Measurements from ENCODE around the gene BBLN.
"Not testable (repeated sequence)": the region's sequence is repeated elsewhere in the genome, so short reads cannot be mapped to it uniquely, and the experiment has no call there.

The BBLN gene, protein sequence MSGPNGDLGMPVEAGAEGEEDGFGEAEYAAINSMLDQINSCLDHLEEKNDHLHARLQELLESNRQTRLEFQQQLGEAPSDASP

DNA sequence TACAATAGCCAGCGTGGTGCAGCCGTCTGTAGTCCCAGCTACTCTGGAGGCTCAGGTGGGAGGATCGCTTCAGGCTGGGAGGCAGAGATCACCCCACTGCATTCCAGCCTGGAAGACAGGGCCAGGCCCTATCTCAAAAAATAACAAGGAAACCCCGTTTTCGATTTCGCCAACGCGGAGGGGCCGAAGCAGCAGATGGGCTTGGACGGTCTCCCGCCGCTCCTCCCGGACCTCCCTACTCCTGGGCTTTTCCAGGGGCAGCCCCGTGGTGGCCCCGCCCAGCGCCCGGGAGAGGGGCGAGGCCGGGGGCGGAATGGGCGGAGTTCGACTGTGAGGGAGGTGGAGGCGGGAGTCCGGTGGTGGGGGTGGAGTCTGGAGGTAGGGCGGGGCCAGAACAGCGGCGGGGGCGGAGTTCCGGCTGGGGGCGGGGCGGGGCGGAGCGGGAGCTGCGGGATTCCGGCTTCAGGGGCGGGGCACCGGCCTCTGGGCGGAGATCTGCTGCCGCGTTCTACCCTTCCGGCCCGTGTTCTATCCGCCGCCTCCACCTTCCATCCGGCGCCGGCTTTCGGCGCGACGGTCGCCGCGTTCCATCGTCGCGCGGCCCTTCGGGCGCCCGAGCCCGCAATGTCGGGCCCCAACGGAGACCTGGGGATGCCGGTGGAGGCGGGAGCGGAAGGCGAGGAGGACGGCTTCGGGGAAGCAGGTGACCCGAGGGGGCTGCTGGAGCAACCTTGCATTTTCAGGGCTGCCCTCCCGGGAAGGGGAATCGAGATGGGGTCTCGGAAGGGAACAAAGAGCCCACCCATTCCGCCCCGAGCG lies at the start of gene BBLN:
Gene BBLN (plus strand): TSS at position 482 of the 819 bp plus-strand sequence. CDS start 143 bp downstream, at position 625.
- DNase-seq, result peak; percentile 79

DNA sequence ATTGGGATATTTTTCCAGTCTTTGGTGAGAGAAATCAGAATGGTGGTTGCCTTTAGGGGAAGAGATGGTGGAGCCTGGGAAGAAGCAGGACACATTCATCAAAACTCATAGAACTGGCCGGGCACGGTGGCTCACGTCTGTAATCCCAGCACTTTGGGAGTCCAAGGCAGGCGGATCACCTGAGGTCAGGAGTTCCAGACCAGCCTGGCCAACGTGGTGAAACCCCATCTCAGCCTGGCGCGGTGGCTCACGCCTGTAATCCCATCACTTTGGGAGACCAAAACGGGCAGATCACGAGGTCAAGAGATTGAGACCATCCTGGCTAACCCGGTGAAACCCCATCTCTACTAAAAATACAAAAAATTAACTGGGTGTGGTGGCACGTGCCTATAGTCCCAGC lies 48.3 kb upstream of the BBLN start:
- not testable (repeated sequence) for DNase-seq

DNA sequence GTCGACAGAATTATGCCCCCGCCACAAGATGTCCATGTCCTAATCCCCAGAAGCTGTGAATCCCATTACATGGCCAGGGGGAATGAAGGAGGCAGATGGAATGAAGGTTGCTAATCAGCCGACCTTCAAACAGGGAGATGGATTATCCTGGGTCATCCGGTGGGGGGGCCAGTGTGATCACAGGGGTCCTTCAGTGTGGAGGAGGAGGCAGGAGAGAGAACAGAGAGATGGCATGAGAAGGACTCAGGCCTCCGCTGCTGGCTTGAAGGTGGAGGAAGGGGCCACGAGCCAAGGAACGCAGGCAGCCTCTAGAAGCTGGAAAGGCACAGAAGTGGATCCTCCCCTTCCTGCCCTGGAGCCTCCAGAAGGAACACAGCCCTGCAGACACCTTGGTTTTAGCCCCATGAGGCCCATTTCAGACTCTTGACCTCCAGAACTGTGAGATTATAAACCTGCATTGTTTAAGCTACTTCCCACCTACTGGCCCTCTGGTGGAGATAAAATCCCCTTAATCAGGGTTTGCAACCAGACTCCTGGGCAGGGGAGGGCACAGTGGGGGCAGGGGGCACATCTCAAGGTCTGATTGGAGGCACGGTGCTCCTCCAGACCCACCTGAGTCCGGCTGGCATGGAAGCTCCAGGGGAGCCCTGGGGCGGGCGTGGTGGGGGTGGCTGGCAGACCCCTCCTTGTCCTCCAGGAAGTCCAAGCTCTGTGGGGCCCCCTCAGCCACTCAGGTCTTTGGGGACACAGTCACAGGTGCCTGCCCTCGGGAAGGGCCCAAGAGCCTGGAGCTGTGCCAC lies 46.3 kb upstream of the BBLN start:
- DNase-seq, result no peak

DNA sequence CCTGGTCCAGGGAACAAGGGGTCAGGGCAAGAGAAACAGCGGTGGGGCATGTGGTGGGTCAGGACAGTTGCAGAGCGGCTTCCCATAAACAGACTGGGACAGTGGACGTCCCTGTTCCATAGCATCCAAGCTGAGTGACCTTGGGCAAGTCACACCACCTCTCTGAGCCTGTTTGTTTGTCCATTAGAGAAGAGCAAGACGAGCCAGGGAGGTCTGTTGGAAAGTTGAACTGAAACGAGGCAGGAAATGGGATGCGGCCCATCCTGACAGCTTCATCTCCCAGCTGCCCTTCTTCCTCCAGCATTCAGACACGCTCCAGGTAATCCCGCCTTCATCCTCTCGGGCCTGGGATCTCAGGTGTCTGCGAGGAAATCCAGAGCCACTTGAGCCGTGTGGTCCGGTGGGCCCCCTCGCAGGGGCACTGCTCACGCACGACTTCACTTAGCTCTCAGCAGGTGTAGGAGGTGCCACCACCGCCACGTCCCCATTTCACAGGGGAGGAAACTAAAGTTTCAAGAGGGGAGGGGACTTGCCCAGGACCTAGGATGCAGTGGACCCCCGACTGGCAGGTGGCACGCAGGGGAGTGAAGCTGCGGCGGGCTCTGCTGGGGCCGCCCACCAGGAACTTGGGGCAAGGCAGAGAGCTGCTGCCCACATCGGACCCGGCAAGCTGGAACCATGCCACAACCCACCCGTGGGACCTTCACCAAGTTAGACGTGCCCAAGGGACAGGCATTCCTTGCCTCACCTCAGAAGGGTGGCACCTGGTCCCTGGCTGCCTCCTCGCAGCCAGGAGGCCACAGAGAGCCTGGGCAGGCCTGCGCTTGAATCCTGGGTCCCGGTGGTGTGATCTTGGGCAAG lies 45.5 kb upstream of the BBLN start:
- no peak for DNase-seq

DNA sequence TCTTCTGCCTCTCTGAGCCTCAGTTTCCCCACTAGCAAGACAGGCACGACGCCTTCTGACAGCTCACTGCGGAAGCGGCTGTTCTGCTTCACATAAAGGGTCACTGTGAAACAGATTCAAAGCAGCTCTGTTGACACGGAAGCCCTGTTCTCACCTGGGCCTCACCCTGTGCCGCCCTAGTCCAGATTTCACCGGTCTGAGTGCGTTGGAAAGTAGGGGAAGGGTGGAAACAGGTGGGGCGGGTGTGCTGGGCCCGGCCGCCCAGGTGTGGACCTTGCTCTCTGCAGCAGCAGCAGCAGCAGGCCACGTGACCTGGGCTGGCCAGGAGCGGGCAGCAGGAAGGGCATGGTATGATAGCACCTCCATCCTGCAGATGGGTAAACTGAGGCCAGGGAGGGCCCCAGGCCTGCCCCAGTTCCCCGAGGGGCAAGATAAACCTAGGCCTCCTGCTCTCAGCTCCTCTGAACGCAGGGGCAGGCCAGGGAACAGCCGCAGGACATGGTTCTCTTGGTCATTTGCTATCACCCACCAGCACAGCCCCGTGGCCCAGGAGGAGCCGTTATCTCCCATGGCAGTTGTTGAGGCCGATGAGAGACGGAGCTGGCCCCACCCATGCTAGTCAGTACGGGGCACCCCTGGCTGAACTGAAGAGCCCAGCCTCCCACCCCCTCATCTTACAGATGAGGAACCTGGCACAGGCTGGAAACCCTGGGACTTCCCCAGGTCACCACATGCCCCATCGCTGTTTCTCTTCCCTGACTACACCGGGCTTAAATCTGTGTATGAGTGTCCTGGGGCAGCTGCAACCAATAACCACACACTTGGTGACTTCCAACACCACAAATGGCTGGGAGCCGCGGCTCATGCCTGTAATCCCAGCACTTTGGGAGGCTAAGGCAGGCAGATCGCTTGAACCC lies 44.6 kb upstream of the BBLN start:
- DNase-seq, result no peak

DNA sequence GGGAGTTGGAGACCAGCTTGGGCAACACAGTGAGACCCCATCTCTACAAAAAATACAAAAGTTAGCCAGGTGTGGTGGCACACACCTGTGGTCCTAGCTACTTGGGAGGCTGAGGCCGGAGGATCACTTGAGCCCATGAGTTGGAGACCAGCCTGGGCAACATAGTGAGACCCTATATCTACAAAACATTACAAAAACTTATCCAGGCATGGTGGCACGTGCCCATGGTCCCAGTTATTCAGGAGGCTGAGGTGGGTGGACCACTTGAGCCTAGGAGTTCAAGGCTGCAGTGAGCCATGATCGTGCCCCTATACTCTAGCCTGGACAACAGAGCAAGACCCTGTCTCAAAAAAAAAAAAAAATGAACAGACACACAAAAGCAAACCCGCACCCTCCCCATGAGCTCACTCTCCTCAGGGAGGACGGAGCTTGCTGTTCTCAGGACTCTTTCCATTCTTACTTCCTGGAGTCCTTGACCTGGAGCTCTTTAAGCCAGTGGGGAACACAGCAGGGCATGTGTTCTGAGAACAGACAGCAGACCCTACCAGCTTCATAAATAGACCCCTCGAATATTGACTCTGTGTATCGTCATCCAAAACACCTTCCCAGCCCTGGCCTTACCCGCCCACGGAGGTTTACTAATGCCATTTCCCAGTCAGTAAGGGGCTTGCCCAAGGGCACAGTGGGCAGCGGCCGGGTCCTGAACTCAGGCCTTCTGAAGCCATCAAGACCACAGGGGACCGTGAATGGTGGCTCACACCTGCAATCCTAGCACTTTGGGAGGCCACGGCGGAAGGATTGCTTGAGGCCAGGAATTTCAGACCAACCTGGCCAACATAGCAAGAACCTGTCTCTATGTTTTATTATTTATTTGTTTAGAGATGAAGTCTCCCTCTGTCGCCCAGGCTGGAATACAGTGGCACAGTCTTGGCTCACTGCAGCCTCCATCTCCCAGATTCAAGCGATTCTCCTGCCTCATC lies 43.7 kb upstream of the BBLN start:
- no peak for DNase-seq

DNA sequence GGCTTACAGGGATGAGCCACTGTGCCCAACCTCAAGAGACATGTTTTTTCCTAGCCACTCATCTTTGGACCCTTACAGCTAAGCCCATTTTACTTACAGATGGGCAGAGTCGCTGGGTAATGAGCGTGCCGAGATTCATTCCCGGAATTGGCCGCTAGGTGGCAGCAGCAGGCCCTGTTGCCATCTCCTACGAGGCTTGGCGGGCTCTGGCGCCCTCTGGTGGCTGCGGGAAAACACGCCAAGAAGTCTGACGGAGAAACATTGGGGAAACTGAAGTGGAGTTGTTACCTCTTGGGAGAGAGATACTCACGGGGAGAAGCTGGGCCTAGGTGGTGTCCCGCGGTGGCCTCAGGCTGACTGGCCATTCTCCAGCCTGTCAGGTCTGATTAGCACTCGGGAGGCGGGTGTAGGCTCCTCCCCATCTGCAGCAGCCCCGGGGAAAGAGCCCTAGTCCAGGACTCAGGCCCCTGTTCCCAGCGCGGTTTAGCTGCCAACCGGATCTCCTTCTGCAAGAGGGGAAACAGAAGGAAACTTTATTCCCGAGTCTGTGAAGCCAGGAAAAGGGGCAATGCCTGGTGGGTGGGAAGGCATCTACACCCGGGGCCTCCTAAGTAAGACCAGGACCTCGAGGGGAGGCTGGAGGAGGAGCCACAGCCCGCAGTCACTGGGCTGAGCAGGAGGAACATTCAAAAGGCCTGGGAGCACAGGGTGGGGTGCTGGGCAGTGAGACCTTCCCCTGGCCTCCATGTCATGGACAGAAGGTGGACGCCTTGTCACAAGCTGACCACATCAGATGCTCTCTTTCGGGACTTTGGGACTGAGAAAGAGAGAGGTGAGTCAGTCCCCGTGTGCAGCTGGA lies 42.2 kb upstream of the BBLN start:
- peak; percentile 55 for DNase-seq

DNA sequence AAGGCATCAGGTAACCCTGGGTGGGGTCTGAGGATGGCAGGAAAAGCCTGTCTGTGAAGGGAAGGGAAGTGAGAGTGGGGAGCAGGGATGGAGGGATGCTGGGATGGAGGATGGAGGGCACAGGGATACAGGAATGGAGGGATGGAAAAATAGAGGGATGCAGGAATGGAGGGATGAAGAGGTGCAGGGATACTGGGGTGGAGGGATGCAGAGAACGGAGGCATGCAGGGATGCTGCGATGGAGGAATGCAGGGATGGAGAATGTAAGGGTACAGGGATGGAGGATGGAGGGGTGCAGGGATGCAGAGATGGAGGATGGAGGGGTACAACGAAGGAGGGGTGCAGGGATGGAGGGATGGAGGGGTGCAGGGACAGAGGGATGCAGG lies 41.6 kb upstream of the BBLN start:
- no peak for DNase-seq

DNA sequence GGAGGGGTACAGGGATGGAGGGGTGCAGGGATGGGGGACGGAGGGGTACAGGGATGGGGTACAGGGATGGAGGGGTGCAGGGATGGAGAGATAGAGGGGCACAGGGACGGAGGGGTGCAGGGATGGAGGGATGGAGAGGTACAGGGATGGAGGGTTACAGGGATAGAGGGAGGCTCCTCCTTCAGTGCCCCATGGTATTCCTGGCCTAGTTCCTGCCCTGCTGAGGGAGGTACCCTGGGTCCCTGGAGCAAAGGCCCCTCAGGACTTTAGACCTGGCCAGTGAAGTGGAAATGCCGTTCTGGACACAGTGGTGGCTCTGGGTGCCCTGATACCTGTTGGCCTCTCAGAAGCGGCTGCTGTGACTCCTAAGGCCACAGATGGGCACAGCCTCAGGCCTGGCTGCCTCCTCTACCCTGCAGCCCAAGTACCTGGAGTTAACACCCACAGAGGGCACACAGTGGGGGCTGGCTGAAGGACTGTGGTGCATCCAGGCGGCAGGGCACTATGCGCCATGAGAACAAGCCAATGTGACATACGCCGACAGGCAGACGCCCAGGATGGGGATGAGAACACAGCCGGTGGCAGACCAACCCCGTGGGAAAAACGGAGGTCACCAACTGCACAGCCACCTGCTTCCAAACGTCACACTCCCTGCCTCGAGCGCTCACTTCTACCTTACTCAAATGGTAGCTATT lies 40.9 kb upstream of the BBLN start:
- no peak for DNase-seq

DNA sequence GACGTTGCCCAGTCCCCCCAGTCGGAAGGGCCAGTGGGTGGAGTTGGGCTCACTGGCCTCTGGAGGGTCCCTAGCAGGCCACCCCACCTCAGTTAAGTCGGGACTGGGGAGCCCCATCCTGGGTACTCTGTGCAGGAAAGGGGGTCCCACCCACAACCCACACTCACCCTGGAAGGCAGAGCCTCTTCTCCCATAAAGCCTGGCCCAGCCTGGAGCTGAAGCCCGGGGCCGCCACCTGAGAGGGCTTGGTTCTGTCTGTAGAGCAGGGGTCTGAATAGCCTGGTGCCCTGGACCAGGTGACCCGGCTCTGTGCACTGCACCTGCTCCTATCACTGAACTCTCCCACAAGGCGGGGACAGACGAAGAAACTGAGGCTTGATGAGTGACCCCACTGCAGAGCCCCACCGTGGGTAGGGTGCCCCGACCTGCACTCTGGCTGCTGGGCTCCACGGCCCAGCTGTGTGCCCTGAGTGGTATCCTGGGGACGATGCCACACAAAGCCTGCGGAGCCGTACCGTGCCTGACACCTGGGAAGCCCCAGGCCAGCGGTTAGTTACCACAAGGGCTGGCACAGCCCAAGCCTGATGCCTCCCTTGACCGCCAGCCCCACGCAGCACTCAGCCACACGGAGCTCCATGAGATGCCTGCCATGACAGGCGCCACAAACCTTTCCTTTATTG lies 39.9 kb upstream of the BBLN start:
- no peak for DNase-seq

DNA sequence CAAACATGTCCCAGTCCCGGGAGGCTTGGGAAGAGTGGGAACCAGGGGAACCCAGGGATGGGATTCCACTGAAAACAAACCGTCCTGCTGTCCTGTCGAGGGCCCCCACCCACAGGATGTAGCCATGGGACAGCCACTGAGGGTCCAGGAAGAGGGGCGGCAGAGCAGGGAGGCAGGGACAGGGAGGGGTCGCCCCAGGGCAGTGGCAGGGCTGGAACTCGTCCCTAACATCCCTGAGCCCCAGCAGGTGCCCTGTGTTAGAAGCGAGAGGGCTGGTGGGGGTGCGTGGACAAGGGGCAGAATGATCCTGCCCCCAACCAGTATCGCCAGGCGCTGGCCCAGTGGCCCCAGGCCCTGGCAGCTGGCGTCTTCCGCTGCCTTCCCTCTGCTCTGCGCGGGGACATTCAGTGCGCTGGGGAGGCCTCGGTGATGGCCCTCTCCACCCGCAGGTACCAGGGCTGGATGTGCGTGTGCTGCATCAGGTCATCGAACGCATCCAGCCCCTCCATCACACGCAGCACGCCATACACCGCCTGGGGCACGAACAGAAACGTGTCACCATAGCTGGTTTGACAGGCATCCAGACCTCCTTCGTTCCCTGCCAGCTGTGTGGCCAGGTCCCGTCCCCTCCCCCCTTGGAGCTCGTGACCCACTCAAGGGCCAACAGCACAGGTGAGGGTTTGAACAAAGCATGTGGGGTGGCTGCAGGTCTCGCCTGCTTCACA lies 39.2 kb upstream of the BBLN start:
- DNase-seq, result no peak

DNA sequence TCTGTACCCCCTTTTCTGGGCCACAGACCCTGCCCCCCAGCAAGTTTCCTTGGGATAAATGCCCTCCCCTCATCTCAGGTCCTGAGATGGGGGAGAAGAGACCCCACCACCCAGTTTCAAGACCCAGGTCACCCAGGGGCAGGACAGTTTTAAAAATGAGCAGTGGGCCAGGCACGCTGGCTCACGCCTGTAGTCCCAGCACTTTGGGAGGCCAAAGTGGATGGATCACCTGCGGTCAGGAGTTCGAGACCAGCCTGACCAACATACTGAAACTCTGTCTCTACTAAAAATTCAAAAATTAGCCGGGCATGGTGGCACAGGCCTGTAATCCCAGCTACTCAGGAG lies 38.6 kb upstream of the BBLN start:
- no peak for DNase-seq

DNA sequence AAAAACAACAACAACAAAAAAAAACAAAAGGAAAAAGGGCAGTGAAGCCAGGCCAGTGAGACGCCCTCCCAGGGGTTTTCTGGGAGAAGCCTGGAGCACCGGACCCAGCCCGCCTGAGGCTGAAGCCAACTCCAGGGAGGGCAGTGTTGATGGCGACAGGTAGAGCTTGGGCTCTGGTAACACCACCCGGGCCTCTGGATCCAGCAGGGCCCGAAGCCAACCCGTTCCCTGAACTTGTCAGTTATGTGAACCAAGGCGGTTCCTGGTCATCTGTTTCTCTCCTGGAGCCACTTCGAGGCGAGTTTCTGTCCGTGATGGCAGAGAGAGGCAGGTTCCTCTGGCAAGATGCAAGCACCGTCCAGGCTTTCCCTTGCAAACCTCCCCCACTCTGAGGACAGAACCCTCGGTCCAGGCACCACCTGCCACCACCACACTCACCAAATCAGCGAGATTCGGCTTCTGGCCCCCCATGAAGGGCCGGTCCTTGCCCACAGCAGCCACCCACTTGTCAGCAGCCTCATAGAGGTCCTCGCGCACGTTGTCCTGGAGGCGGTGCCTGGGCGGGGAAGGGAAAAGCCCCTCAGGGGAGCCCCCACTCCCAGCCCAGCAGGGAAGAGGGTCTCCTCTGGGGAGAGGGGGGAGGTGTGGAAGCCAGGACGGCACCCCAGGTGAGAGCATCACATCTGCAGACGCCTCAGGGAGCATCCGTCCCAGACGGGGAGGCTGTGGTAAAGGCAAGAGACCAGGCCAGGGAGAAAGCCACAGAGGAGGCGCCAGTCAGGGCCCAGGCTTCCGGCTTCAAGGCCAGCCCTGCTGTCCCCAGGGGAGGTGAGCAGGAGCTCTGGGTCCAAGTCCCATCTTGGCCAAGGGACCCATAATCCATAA lies 37.9 kb upstream of the BBLN start:
- no peak for DNase-seq

DNA sequence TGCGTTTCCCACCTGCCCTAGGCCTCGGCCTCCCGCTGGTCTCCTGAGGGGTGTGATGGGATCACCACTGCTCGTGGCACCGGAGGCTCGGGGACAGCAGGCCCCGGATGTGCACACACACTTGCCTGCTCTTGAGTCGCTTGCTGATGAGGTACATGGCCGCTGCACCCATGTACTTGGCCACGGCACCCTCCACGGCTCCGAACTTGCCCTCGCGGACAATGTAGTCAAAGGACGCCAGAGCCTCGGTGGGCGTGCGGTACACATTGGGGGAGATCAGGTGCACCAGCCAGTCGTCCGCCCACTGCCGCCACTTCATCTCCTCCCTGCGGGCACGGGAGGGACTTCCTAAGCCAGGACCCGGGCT lies 37.3 kb upstream of the BBLN start:
- no peak for DNase-seq

DNA sequence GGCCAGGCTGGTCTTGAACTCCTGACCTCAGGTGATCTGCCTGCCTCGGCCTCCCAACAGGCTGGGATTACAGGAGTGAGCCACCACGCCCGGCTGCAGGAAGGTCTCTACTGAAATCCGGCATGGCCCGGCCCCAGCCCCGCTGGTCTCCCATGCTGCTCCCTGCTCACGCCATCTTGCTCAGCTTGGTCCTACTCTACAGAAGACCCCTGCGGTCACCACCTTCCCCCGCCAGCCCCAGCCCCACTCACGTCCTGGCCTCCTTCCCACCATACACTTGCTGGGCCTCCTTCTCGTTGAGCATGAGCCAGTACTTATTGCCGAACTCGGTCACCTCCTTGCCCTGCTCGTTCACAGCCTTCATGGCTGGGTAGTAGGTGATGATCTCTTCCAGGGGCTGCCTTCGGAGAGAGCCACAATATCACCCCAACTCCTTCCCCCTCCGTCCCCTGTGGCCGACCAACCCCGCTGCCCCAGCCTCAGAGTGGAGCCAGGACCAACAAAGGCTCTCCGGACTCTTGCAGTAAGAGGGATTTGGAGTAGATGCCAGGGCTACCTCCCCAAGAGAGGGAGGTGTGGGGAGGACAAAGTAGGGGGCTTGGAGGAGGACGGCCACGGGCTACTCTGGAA lies 36.5 kb upstream of the BBLN start:
- no peak for DNase-seq

DNA sequence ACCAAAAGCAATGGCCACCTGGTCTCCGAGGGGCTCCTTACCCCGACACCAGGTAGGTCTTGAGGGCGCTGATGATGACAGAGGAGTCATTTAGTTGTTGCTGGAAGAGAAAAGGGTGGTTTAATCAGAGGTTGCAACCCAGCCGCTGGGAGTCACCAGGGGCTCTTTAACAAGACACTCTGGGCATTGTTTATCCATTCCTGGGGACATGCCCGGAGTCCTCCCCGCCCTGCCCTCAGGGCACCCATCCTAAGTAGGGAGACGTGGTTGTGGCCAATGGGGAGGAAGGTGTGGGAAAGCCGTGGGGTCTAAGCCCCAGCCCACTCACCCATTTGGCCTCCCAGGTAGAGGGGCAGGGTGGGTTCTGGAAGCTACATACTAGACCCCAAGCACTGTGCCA lies 35.6 kb upstream of the BBLN start:
- DNase-seq, result no peak
